Measurements from ENCODE around the gene NUP58. TPM values are rescaled to one million over a fixed set of nuclear protein-coding genes. Genes with fewer than 3 reads are reported as not detected.
"Not testable (repeated sequence)": the region's sequence is repeated elsewhere in the genome, so short reads cannot be mapped to it uniquely, and the experiment has no call there.

Gene NUP58
- polyA plus RNA-seq, 1 donor: 33.6 TPM

DNA sequence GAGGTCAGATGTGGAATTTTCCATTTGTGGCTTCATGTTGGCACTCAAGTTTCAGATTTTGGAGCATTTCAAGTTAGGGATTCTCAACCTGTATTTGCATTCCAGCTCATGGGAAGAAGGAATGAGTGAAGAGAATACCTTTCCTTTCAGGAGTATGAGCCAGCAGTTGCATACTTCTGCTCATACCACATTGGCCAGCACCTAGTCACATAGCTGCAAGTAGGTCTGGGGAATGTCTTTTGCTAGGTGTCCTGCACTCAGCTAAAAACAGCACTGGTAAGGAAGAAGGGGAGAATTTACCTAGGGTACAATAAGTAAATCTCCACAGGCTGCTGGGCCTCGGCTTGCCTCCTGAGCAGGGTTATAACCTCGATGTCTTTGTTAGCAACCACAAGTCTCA is 45.7 kb downstream of the NUP58 start:
- H3K36me3 ChIP-seq (ENCODE audit: control insufficient read depth, insufficient read depth, low read length): no peaks in the 10 kb centered on the region
- no peak overlapping the region for H3K27ac ChIP-seq (ENCODE audit: low read length)
- H3K9me3 ChIP-seq (ENCODE audit: control insufficient read depth, low read depth, low read length): no peaks in the 10 kb centered on the region
- H3K4me1 ChIP-seq (ENCODE audit: control insufficient read depth, insufficient read depth, low read length): no peaks in the 10 kb centered on the region
- H3K27me3 ChIP-seq (ENCODE audit: control insufficient read depth, insufficient read depth, low read length): no peaks in the 10 kb centered on the region
- DNase-seq: no peak
- WGBS (ENCODE audit: insufficient coverage, low lambda C conversion rate): no CpG with 5 or more reads among the region's 2 CpGs
- no peak overlapping the region for H3K4me3 ChIP-seq (ENCODE audit: low read length)

DNA sequence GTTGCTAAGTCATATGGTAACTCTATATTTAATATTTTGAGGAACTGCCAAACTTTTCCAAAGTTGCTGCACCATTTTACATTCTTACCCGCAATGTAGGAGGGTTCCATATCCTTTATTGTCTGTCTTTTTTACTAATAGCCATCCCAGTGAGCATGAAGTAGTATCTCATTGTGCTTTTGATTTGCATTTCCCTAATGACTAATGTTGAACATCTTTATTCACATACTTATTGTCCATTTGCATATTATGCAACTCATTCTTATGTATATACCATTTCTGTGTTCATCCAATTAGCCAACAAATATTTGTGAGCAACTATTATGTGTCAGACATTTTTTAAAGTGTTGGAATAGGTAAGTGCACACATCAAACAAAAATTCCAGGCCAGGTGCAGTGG is 50.0 kb downstream of the NUP58 start:
- WGBS (ENCODE audit: insufficient coverage, low lambda C conversion rate): 100% methylated on average over 1 of the region's 1 CpG
- no peak overlapping the region for H3K4me3 ChIP-seq (ENCODE audit: low read length)

DNA sequence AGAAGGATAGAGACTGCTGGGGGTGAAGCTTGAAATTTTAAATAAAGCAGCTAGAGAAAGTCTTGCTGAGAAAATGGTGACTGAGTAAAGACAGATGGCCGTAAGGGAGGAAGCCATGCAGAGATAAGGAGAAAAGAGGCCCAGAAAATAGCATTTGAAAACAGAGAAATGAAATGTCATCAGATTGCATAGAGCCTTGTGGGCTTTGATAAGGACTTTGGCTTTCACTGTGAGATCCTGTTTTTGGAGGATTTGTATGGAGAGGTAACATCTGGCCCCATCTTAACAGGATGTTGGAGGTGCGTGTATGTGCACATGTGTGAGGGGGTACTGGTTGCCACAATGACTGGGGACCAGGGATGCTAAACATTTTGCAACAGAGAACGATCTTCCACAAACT is 50.8 kb downstream of the NUP58 start:
- Histone ChIP-seq H3K4me3 (ENCODE audit: low read length) (no peak overlapping the region), H3K27ac (ENCODE audit: low read length) (no peak overlapping the region), H3K9me3 (ENCODE audit: control insufficient read depth, low read depth, low read length) (no peaks in the 10 kb centered on the region), H3K36me3 (ENCODE audit: control insufficient read depth, insufficient read depth, low read length) (no peaks in the 10 kb centered on the region), H3K27me3 (ENCODE audit: control insufficient read depth, insufficient read depth, low read length) (no peaks in the 10 kb centered on the region), H3K4me1 (ENCODE audit: control insufficient read depth, insufficient read depth, low read length) (peaks cover 2% of the 10 kb centered on the region)
- no peak for DNase-seq
- 29% methylated on average over 1 of the region's 3 CpGs for WGBS (ENCODE audit: insufficient coverage, low lambda C conversion rate)

More for the DNA sequence above, 50.0 kb downstream of the NUP58 start:
- H3K36me3 ChIP-seq (ENCODE audit: control insufficient read depth, insufficient read depth, low read length): no peaks in the 10 kb centered on the region
- H3K9me3 ChIP-seq (ENCODE audit: control insufficient read depth, low read depth, low read length): no peaks in the 10 kb centered on the region
- no peaks in the 10 kb centered on the region for H3K27me3 ChIP-seq (ENCODE audit: control insufficient read depth, insufficient read depth, low read length)
- peaks cover 2% of the 10 kb centered on the region for H3K4me1 ChIP-seq (ENCODE audit: control insufficient read depth, insufficient read depth, low read length)
- no peak for DNase-seq
- H3K27ac ChIP-seq (ENCODE audit: low read length): no peak overlapping the region

DNA sequence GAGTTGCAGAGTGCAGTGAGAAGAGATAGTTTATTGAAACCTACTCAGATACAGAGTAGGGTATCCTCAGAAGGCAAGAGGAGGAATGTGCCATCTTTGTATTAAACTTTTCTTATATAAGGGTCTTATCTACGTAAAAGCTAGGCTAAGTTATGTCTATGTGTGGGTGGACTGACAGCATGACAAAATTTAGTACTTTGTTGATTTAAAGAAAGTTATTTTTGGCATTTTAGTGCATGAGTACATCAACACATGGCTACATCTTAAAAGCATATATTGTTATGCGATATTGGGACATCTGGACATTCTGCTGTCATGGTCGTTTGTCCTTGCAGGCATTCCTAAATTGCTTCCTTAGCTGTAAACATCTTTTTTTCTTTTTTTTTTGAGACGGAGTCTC is 51.4 kb downstream of the NUP58 start:
- no peak for DNase-seq
- no peaks in the 10 kb centered on the region for H3K9me3 ChIP-seq (ENCODE audit: control insufficient read depth, low read depth, low read length)
- peaks cover 2% of the 10 kb centered on the region for H3K4me1 ChIP-seq (ENCODE audit: control insufficient read depth, insufficient read depth, low read length)
- no peaks in the 10 kb centered on the region for H3K36me3 ChIP-seq (ENCODE audit: control insufficient read depth, insufficient read depth, low read length)
- H3K27me3 ChIP-seq (ENCODE audit: control insufficient read depth, insufficient read depth, low read length): no peaks in the 10 kb centered on the region
- 85% methylated on average over 3 of the region's 4 CpGs for WGBS (ENCODE audit: insufficient coverage, low lambda C conversion rate)
- H3K4me3 ChIP-seq (ENCODE audit: low read length): no peak overlapping the region
- H3K27ac ChIP-seq (ENCODE audit: low read length): no peak overlapping the region

DNA sequence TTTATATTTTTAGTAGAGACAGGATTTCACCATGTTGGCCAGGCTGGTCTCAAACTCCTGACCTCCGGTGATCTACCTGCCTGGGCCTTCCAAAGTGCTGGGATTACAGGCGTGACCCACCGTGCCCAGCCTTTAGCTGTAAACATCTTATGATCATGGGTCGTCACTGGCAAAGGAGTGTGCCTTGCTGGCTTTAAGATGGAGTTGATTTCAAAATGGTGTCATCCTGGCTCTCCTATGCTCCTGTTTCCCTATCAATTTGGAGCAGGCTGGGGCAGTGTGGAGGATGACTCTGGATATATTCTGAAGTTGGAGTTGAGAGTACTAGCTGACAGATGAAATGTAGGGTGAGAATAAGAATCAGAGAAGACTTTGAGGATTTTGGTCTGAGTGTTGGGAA is 51.9 kb downstream of the NUP58 start:
- H3K4me1 ChIP-seq (ENCODE audit: control insufficient read depth, insufficient read depth, low read length): peaks cover 2% of the 10 kb centered on the region
- H3K4me3 ChIP-seq (ENCODE audit: low read length): no peak overlapping the region
- H3K27ac ChIP-seq (ENCODE audit: low read length): no peak overlapping the region
- no peaks in the 10 kb centered on the region for H3K36me3 ChIP-seq (ENCODE audit: control insufficient read depth, insufficient read depth, low read length)
- no peaks in the 10 kb centered on the region for H3K27me3 ChIP-seq (ENCODE audit: control insufficient read depth, insufficient read depth, low read length)
- H3K9me3 ChIP-seq (ENCODE audit: control insufficient read depth, low read depth, low read length): no peaks in the 10 kb centered on the region
- no CpG with 5 or more reads among the region's 4 CpGs for WGBS (ENCODE audit: insufficient coverage, low lambda C conversion rate)
- DNase-seq: no peak

DNA sequence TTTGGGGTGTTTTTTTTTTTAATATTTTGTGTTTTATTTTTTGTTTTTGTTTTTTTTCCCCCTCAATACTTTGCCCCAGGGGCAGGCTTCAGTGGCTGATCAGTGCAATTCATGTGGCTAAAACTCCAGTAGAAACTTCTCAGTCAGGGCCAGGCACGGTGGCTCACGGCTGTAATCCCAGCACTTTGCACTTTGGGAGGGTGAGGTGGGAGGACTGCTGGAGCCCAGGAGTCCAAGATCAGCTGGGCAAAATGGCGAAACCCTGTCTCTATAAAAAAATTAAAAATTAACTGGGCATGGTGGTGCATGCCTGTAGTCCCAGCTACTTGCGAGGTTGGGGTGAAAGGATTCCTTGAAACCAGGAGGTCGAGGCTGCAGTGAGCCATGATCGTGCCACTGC is 53.0 kb downstream of the NUP58 start:
- peak in 1 of 2 donors; percentile 33 for DNase-seq

GRCh38 chr13:25360443-25360842 is 59.0 kb downstream of the NUP58 start:
- H3K4me3 ChIP-seq (ENCODE audit: low read length); H3K9me3 ChIP-seq (ENCODE audit: control insufficient read depth, low read depth, low read length); H3K27ac ChIP-seq (ENCODE audit: low read length); H3K27me3 ChIP-seq (ENCODE audit: control insufficient read depth, insufficient read depth, low read length); H3K36me3 ChIP-seq (ENCODE audit: control insufficient read depth, insufficient read depth, low read length); DNase-seq; H3K4me1 ChIP-seq (ENCODE audit: control insufficient read depth, insufficient read depth, low read length): not testable (repeated sequence)
- WGBS (ENCODE audit: insufficient coverage, low lambda C conversion rate): 100% methylated on average over 1 of the region's 6 CpGs

More for the DNA sequence above, 53.0 kb downstream of the NUP58 start:
- WGBS (ENCODE audit: insufficient coverage, low lambda C conversion rate): no CpG with 5 or more reads among the region's 6 CpGs
- Histone ChIP-seq H3K27ac (ENCODE audit: low read length) (no peak overlapping the region), H3K4me1 (ENCODE audit: control insufficient read depth, insufficient read depth, low read length) (peaks cover 2% of the 10 kb centered on the region), H3K27me3 (ENCODE audit: control insufficient read depth, insufficient read depth, low read length) (no peaks in the 10 kb centered on the region), H3K36me3 (ENCODE audit: control insufficient read depth, insufficient read depth, low read length) (no peaks in the 10 kb centered on the region), H3K4me3 (ENCODE audit: low read length) (no peak overlapping the region), H3K9me3 (ENCODE audit: control insufficient read depth, low read depth, low read length) (no peaks in the 10 kb centered on the region)

DNA sequence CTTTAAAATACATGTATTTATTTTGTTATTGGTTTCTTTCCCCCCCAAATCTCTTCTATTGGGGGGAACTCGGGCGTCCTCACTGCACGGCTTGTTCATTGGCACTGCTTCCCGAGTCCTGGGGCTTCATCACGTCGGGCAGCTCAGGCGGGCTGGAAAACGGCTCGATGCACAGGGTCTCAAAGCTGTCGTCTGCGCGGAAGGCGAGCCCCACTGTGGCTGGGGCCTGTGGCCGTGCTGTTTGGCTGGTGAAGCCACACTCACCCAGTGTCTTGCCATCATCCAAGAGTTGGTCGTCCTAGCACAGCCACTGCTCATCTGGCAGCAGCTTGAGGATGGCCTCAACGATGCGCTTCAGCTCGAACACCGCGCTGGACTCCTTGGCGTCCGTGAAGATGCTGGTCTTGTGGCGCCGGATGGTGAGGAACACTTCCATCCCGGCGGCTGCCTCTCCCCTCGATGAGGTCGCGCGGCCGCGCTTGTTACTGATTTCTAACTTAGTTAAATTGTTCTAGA is 64.4 kb downstream of the NUP58 start:
- Histone ChIP-seq H3K27ac (ENCODE audit: low read length) (no peak overlapping the region), H3K36me3 (ENCODE audit: control insufficient read depth, insufficient read depth, low read length) (no peaks in the 10 kb centered on the region), H3K4me1 (ENCODE audit: control insufficient read depth, insufficient read depth, low read length) (no peaks in the 10 kb centered on the region), H3K4me3 (ENCODE audit: low read length) (no peak overlapping the region), H3K27me3 (ENCODE audit: control insufficient read depth, insufficient read depth, low read length) (peaks cover 25% of the 10 kb centered on the region), H3K9me3 (ENCODE audit: control insufficient read depth, low read depth, low read length) (no peaks in the 10 kb centered on the region)
- no CpG with 5 or more reads among the region's 32 CpGs for whole genome bisulfite sequencing (ENCODE audit: insufficient coverage, low lambda C conversion rate)
- DNase-seq: no peak

DNA sequence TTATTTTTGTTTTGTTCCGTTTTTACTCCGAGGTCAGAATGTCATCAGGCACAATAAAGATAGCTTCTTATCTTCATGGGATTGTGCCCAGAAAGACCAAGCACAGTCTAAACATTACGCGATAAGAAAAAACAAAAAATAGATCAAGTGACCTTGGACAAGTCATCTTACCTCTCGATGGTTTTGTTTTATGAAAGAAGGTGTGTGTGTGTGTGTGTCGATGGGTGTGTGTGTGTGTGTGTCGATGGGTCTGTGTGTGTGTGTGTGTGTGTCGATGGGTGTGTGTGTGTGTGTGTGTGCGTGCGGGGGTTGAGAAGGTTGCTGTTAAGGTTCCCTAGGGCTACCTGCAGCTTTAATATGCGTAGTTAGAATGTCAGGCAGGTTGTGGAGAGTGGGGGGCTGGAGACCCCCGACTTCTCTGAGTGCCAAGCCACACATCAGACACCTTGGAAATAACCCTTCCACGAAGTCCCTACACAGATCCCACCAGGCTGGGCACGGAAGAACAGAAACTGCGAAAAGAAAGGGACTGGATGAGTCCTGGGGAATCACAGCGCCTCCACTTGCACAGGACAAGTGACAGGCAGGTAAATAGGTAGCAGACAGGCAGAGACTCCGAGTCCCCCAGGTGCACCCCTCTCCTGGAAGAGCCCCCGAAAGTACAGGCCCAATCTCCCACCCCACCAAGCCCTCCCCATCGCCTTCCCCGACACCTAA is 69.9 kb downstream of the NUP58 start:
- Histone ChIP-seq H3K36me3 (ENCODE audit: control insufficient read depth, insufficient read depth, low read length) (no peaks in the 10 kb centered on the region), H3K4me1 (ENCODE audit: control insufficient read depth, insufficient read depth, low read length) (peaks cover 3% of the 10 kb centered on the region), H3K27ac (ENCODE audit: low read length) (no peak overlapping the region), H3K27me3 (ENCODE audit: control insufficient read depth, insufficient read depth, low read length) (peaks cover 61% of the 10 kb centered on the region), H3K4me3 (ENCODE audit: low read length) (peak overlapping the region; percentile 4), H3K9me3 (ENCODE audit: control insufficient read depth, low read depth, low read length) (no peaks in the 10 kb centered on the region)
- DNase-seq: no peak
- WGBS (ENCODE audit: insufficient coverage, low lambda C conversion rate): 30% methylated on average over 3 of the region's 20 CpGs

DNA sequence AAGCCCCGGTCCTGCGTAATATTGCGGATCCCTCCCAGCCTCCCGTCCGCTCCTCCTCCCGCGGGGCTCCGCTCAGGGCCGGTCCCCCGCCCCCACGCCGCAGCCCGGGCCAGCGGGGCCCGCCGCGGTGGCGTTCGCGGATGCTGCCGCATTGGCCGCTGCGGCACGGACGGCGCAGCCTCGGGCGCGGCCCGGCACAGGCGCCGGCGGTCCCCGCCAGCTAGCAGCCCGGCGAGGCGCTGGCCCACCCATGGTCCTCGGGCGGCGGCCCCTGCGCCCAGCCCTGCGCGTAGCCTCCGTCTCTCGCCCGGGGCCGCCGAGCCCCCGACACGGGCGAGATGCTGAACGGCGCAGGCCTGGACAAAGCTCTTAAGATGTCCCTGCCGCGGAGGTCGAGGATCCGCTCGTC is 70.5 kb downstream of the NUP58 start, which contains the start of gene ATP8A2:
Gene ATP8A2, plus strand, starts transcription at position 100 of the 409 bp plus-strand sequence. Its CDS starts 239 bp downstream, at position 339.
- no CpG with 5 or more reads among the region's 58 CpGs for WGBS (ENCODE audit: insufficient coverage, low lambda C conversion rate)
- peaks cover 61% of the 10 kb centered on the region for H3K27me3 ChIP-seq (ENCODE audit: control insufficient read depth, insufficient read depth, low read length)
- peak within 1 kb of the TSS; percentile 10 for H3K4me3 ChIP-seq (ENCODE audit: low read length)

More for the DNA sequence above, 70.5 kb downstream of the NUP58 start, which contains the start of gene ATP8A2:
- Histone ChIP-seq H3K9me3 (ENCODE audit: control insufficient read depth, low read depth, low read length) (no peaks in the 10 kb centered on the region), H3K4me1 (ENCODE audit: control insufficient read depth, insufficient read depth, low read length) (peaks cover 3% of the 10 kb centered on the region), H3K36me3 (ENCODE audit: control insufficient read depth, insufficient read depth, low read length) (no peaks in the 10 kb centered on the region), H3K27ac (ENCODE audit: low read length) (no peak within 1 kb of the TSS)
- DNase-seq: no peak
